Esophagus muscularis mucosa (tissue), 4 donors: ENCODE data around the gene PRSS48. TPM values are rescaled to one million over a fixed set of nuclear protein-coding genes. Genes with fewer than 3 reads are reported as not detected.
A peak's percentile ranks its signal among the peaks of the same experiment; 100 is the strongest.

Experiments
- DNase-seq: peaks from one replicate; pipeline ENCODE4 v3.0.0-alpha.2; 2017; ENCODE audit errors: extremely low spot score
- H3K27ac ChIP-seq, 4 donors: fragments of 200-600 bp; sonication (generic); replicated peaks in 1 of 4; 1 replicate in 3 of 4; 2 replicates in 1 of 4; pipeline ENCODE4 v1.5.1; 2016 to 2019; ENCODE audit warnings: mild to moderate bottlenecking in 1 of 4
- H3K27me3 ChIP-seq, 4 donors: fragments of 200-600 bp; sonication (generic); one replicate each; pipeline versions ENCODE4 v1.5.1 to v1.6.0; 2016 to 2019
- H3K36me3 ChIP-seq, 4 donors: fragments of 200-600 bp; sonication (generic); one replicate each; pipeline ENCODE4 v1.5.1; 2016 to 2019
- H3K4me1 ChIP-seq, 4 donors: fragments of 200-600 bp; sonication (generic); one replicate each; pipeline ENCODE4 v1.5.1; 2016 to 2019
- H3K4me3 ChIP-seq, 4 donors: fragments of 200-600 bp; sonication (generic); 1 replicate in 2 of 4; 2 replicates in 2 of 4; pipeline ENCODE4 v1.5.1; 2016 to 2019; ENCODE audit warnings: mild to moderate bottlenecking in 4 of 4, moderate library complexity in 1 of 4
- H3K9me3 ChIP-seq, 4 donors: fragments of 200-600 bp; sonication (generic); 1 replicate in 3 of 4; 2 replicates in 1 of 4; pipeline ENCODE4 v1.5.1; 2016 to 2019
- CTCF ChIP-seq, 3 experiments: fragments of 200-600 bp in 2 of 3; fragments of 450-650 bp in 1 of 3; sonication (generic) in 2 of 3; IDR thresholded peaks; one replicate each; pipeline ENCODE4 v1.5.1; 2017 to 2019; ENCODE audit warnings: antibody characterized with exemption in 3 of 3, mild to moderate bottlenecking in 2 of 3, moderate library complexity in 1 of 3
- EP300 ChIP-seq: sonication (generic); formaldehyde crosslinking; IDR thresholded peaks from one replicate; pipeline ENCODE4 v1.6.1; 2017; ENCODE audit warnings: antibody characterized with exemption
- POLR2A ChIP-seq: fragments of 450-650 bp; IDR thresholded peaks from one replicate; pipeline ENCODE4 v1.6.1; 2017; ENCODE audit warnings: antibody characterized with exemption, moderate library complexity, mild to moderate bottlenecking, low read depth
- POLR2AphosphoS5 ChIP-seq, 2 donors: sonication (generic); formaldehyde crosslinking; IDR thresholded peaks; one replicate each; pipeline ENCODE4 v1.6.1; 2017; ENCODE audit warnings: antibody characterized with exemption in 2 of 2
- WGBS: methylation state at CpG from one replicate; pipeline ENCODE4 v1.1.5; 2018; 5-methylcytosine and 5-hydroxymethylcytosine counted together
- intact Hi-C: fragments of 100-400 bp; cut with DNase I; formaldehyde crosslinking; loops from one replicate; pipeline ENCODE4 v1.15.1; 2023
- total RNA-seq, 4 donors: library from RNA; depleted of rRNA; stranded (reverse); fragments of >200 nt; gene quantifications; one replicate each; pipeline versions ENCODE4 v1.1.0 to v1.2.1, GENCODE V29; 2016

PRSS48 gene
- not detected for total RNA-seq

- intact Hi-C loops, result loop anchor here (2.0 kb wide), 1 partner anchor 86 kb away; no protein-coding TSS in a partner anchor
- H3K4me1 ChIP-seq, result peaks cover 12 to 32% (median 21%) of the 10 kb centered on the region in 4 donors
- no peaks in the 10 kb centered on the region for H3K27me3 ChIP-seq
- no peaks in the 10 kb centered on the region for H3K36me3 ChIP-seq
- 66% methylated on average over 7 of the region's 7 CpGs for WGBS
- H3K27ac ChIP-seq, result no peak within 1 kb of the TSS
- no peaks in the 10 kb centered on the region for H3K9me3 ChIP-seq
- H3K4me3 ChIP-seq, result no peak within 1 kb of the TSS
- no peak for DNase-seq
- TF ChIP-seq POLR2AphosphoS5 (IDR thresholded peaks at IDR 0.05), result no peak
- no peak for TF ChIP-seq EP300
- TF ChIP-seq POLR2A, result no peak
- peak; percentile 51 to 72 (median 58) for TF ChIP-seq CTCF (IDR thresholded peaks at IDR 0.05)
Measured at GRCh38 chr4:151276787-151277562, at the start of gene PRSS48. Gene PRSS48, plus strand, starts transcription at chr4:151277161. Its CDS starts 12 bp downstream, at chr4:151277173.

GRCh38 chr4:151227172-151227571 lies 49.8 kb upstream of the PRSS48 start:
- no peak for DNase-seq
- H3K9me3 ChIP-seq, result no peaks in the 10 kb centered on the region
- H3K27me3 ChIP-seq, result no peaks in the 10 kb centered on the region
- H3K4me1 ChIP-seq, result peaks cover 30 to 55% (median 42%) of the 10 kb centered on the region in 4 donors
- 51% methylated on average over 1 of the region's 1 CpG for WGBS
- no peaks in the 10 kb centered on the region for H3K36me3 ChIP-seq
- TF ChIP-seq EP300 (no peak), POLR2AphosphoS5 (IDR thresholded peaks at IDR 0.05) (no peak), CTCF (IDR thresholded peaks at IDR 0.05) (no peak), POLR2A (no peak)
- intact Hi-C loops, result no loop called here
- peak overlapping the region; percentile 40 to 55 (median 44) for H3K4me3 ChIP-seq
- H3K27ac ChIP-seq, result peak overlapping the region; percentile 60 to 75 (median 66)

GRCh38 chr4:151227731-151228130 lies 49.2 kb upstream of the PRSS48 start:
- no peaks in the 10 kb centered on the region for H3K36me3 ChIP-seq
- peak overlapping the region; percentile 40 to 55 (median 44) for H3K4me3 ChIP-seq
- WGBS, result 14% methylated on average over 3 of the region's 3 CpGs
- intact Hi-C loops, result no loop called here
- H3K4me1 ChIP-seq, result peaks cover 33 to 58% (median 45%) of the 10 kb centered on the region in 4 donors
- peak; percentile 84 for DNase-seq
- peak overlapping the region; percentile 60 to 75 (median 66) for H3K27ac ChIP-seq
- H3K27me3 ChIP-seq, result no peaks in the 10 kb centered on the region
- peak; percentile 47 to 64 for TF ChIP-seq POLR2AphosphoS5 (IDR thresholded peaks at IDR 0.05)
- no peak for TF ChIP-seq POLR2A
- H3K9me3 ChIP-seq, result no peaks in the 10 kb centered on the region

- Histone ChIP-seq H3K27me3 (no peaks in the 10 kb centered on the region), H3K4me1 (peaks cover 35 to 55% (median 48%) of the 10 kb centered on the region in 4 donors), H3K27ac (peak overlapping the region; percentile 60 to 75 (median 66)), H3K36me3 (no peaks in the 10 kb centered on the region), H3K9me3 (no peaks in the 10 kb centered on the region), H3K4me3 (peak overlapping the region; percentile 40 to 55 (median 44))
- intact Hi-C loops, result no loop called here
- no peak for TF ChIP-seq EP300
- TF ChIP-seq POLR2AphosphoS5 (IDR thresholded peaks at IDR 0.05), result no peak
- no peak for TF ChIP-seq CTCF (IDR thresholded peaks at IDR 0.05)
- TF ChIP-seq POLR2A, result no peak
- 78% methylated on average over 6 of the region's 6 CpGs for WGBS
- DNase-seq, result peak; percentile 24
Measured at GRCh38 chr4:151228189-151229119, 48.5 kb upstream of the PRSS48 start.
